Measurements from ENCODE around the gene ABCD1. TPM values are rescaled to one million over a fixed set of nuclear protein-coding genes. Genes with fewer than 3 reads are reported as not detected.

Gene ABCD1
- total RNA-seq, 4 donors from 2014 or later: 5.9 to 9.4 (median 7.4) TPM

- WGBS: 73% methylated on average over 11 of the region's 12 CpGs
- Histone ChIP-seq H3K4me3 (peak overlapping the region; percentile 73), H3K36me3 (peaks cover 19% of the 10 kb centered on the region), H3K4me1 (peaks cover 57% of the 10 kb centered on the region), H3K27ac (peak overlapping the region; percentile 92), H3K27me3 (no peaks in the 10 kb centered on the region), H3K9me3 (no peaks in the 10 kb centered on the region)
- DNase-seq (ENCODE audit: low spot score in 2 of 2): no peak
- TF ChIP-seq, protein P1, sequence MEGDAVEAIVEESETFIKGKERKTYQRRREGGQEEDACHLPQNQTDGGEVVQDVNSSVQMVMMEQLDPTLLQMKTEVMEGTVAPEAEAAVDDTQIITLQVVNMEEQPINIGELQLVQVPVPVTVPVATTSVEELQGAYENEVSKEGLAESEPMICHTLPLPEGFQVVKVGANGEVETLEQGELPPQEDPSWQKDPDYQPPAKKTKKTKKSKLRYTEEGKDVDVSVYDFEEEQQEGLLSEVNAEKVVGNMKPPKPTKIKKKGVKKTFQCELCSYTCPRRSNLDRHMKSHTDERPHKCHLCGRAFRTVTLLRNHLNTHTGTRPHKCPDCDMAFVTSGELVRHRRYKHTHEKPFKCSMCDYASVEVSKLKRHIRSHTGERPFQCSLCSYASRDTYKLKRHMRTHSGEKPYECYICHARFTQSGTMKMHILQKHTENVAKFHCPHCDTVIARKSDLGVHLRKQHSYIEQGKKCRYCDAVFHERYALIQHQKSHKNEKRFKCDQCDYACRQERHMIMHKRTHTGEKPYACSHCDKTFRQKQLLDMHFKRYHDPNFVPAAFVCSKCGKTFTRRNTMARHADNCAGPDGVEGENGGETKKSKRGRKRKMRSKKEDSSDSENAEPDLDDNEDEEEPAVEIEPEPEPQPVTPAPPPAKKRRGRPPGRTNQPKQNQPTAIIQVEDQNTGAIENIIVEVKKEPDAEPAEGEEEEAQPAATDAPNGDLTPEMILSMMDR (IDR thresholded peaks at IDR 0.05): no peak
- TF ChIP-seq EP300 (IDR thresholded peaks at IDR 0.05) (no peak), POLR2AphosphoS5 (IDR thresholded peaks at IDR 0.05) (no peak), POLR2A (IDR thresholded peaks at IDR 0.05) (no peak)
Measured at GRCh38 chrX:153722704-153723350, 1.8 kb upstream of the ABCD1 start.

DNA sequence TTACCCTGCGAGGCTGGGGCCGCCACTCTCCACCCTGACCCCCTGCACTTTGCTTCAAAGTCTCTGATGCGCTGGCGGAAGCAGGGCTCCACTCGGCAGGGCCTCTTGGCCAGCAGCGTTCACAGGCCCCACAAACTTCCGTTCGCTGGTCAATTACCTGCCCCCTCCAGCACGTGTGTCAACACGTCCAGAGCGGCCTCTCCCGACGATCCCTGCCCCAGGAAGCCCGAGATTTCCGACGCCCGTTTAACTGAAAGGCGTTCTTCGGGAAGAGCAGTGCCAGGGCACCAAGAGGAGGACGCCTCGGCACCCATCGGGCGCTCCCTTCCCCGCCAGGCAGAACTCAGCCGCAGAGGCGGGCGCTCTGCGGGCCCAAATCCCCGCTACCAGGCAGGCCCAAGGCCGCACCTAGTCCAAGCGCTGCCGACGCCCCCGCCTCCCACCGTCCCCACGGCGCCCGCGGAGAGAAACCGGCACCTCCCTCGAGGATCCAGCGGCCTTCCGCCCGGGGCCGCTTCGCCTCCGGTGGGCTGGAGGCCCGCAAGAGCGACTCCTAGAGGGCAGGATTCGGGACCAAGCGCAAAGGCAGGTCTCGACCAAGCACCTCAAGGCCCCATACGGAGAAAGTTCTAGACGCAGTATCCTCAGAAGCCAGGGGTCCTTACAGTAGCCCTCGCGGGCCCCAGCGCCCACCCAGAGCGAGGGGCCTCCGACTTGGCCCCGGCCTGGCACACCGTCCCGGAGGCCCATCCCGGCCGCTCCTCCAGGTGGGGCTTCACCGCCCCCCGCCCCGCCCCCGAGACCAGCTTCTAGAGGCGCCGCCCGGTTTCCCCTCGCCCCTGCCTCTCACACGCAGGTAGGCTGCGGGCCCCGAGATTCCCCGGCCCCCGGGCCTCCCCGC lies 1.1 kb upstream of the ABCD1 start:
- H3K27ac ChIP-seq: peak overlapping the region; percentile 92
- no peaks in the 10 kb centered on the region for H3K9me3 ChIP-seq
- 34% methylated on average over 21 of the region's 78 CpGs for WGBS
- TF ChIP-seq POLR2A (IDR thresholded peaks at IDR 0.05) (no peak), POLR2AphosphoS5 (IDR thresholded peaks at IDR 0.05) (no peak), EP300 (IDR thresholded peaks at IDR 0.05) (no peak)
- TF ChIP-seq, protein P1 (IDR thresholded peaks at IDR 0.05): no peak
- H3K4me1 ChIP-seq: peaks cover 62% of the 10 kb centered on the region
- H3K36me3 ChIP-seq: peaks cover 17% of the 10 kb centered on the region
- DNase-seq (ENCODE audit: low spot score in 2 of 2): no peak
- peak overlapping the region; percentile 73 for H3K4me3 ChIP-seq
- no peaks in the 10 kb centered on the region for H3K27me3 ChIP-seq

- no peak for DNase-seq (ENCODE audit: low spot score in 2 of 2)
- peaks cover 8% of the 10 kb centered on the region for H3K36me3 ChIP-seq
- no peak for TF ChIP-seq POLR2AphosphoS5 (IDR thresholded peaks at IDR 0.05)
- no peak for TF ChIP-seq EP300 (IDR thresholded peaks at IDR 0.05)
- TF ChIP-seq POLR2A (IDR thresholded peaks at IDR 0.05): no peak
- TF ChIP-seq, protein P1 (IDR thresholded peaks at IDR 0.05): no peak
- peak overlapping the region; percentile 73 for H3K4me3 ChIP-seq
- 64% methylated on average over 16 of the region's 55 CpGs for WGBS
- peaks cover 55% of the 10 kb centered on the region for H3K4me1 ChIP-seq
- H3K9me3 ChIP-seq: no peaks in the 10 kb centered on the region
- peak overlapping the region; percentile 92 for H3K27ac ChIP-seq
- no peaks in the 10 kb centered on the region for H3K27me3 ChIP-seq
Measured at GRCh38 chrX:153725039-153725831, 579 bp downstream of the ABCD1 start.

- Histone ChIP-seq H3K9me3 (no peaks in the 10 kb centered on the region), H3K36me3 (peaks cover 2% of the 10 kb centered on the region), H3K4me3 (peak overlapping the region; percentile 73), H3K4me1 (peaks cover 52% of the 10 kb centered on the region), H3K27me3 (no peaks in the 10 kb centered on the region), H3K27ac (peak overlapping the region; percentile 92)
- WGBS: 92% methylated on average over 31 of the region's 35 CpGs
- TF ChIP-seq, protein P1 (IDR thresholded peaks at IDR 0.05): no peak
- no peak for TF ChIP-seq EP300 (IDR thresholded peaks at IDR 0.05)
- TF ChIP-seq POLR2A (IDR thresholded peaks at IDR 0.05): no peak
- no peak for TF ChIP-seq POLR2AphosphoS5 (IDR thresholded peaks at IDR 0.05)
- no peak for DNase-seq (ENCODE audit: low spot score in 2 of 2)
Measured at GRCh38 chrX:153725832-153726285, 1.2 kb downstream of the ABCD1 start.
